Astrocyte (in vitro differentiated cells and primary cell): ENCODE data around the gene PRKG1. TPM values are rescaled to one million over a fixed set of nuclear protein-coding genes. Genes with fewer than 3 reads are reported as not detected.
A peak's percentile ranks its signal among the peaks of the same experiment; 100 is the strongest.
"Not testable (repeated sequence)": the region's sequence is repeated elsewhere in the genome, so short reads cannot be mapped to it uniquely, and the experiment has no call there.

Experiments
- DNase-seq: peaks from one replicate; pipeline ENCODE4 v3.0.0-alpha.2; 2010; ENCODE audit warnings: low read depth
- FAIRE-seq: peaks from 2 replicates; lab custom pipeline; 2011; peaks lifted over from hg19 to GRCh38; lab: Jason Lieb, UNC
- H2AFZ ChIP-seq: 2 replicates; pipeline ENCODE4 v1.6.0; 2012; ENCODE audit warnings: low read depth, low read length, inconsistent platforms
- H3K27ac ChIP-seq: 2 replicates; pipeline ENCODE4 v1.5.1; 2011; ENCODE audit warnings: low read depth, low read length, inconsistent platforms
- H3K27me3 ChIP-seq: 2 replicates; pipeline ENCODE4 v1.6.0; 2011; ENCODE audit warnings: low read length, inconsistent platforms; ENCODE audit not compliant: insufficient read depth
- H3K36me3 ChIP-seq: 2 replicates; pipeline ENCODE4 v1.5.1; 2011; ENCODE audit warnings: low read length, inconsistent platforms; ENCODE audit not compliant: insufficient read depth
- H3K4me1 ChIP-seq: 2 replicates; pipeline ENCODE4 v1.5.1; 2011; ENCODE audit warnings: low read length, inconsistent platforms; ENCODE audit not compliant: insufficient read depth
- H3K4me2 ChIP-seq: 2 replicates; pipeline ENCODE4 v1.6.0; 2012; ENCODE audit warnings: low read length, inconsistent platforms
- H3K4me3 ChIP-seq: 2 replicates; pipeline ENCODE4 v1.5.1; 2011; ENCODE audit warnings: low read depth, mild to moderate bottlenecking, low read length, inconsistent platforms; ENCODE audit not compliant: insufficient read depth
- H3K79me2 ChIP-seq: 2 replicates; pipeline ENCODE4 v1.6.0; 2012; ENCODE audit warnings: mild to moderate bottlenecking, low read length, inconsistent platforms; ENCODE audit not compliant: insufficient read depth
- H3K9ac ChIP-seq: 2 replicates; pipeline ENCODE4 v1.6.0; 2012; ENCODE audit warnings: mild to moderate bottlenecking, low read length, inconsistent platforms
- H3K9me3 ChIP-seq: 2 replicates; pipeline ENCODE4 v1.5.1; 2012; ENCODE audit warnings: low read depth, mild to moderate bottlenecking, low read length, inconsistent platforms; ENCODE audit not compliant: insufficient read depth
- H4K20me1 ChIP-seq: 2 replicates; pipeline ENCODE4 v1.6.0; 2012; ENCODE audit warnings: low read length, inconsistent platforms; ENCODE audit not compliant: insufficient read depth
- H3K27ac Mint-ChIP-seq: one replicate; pipeline ENCODE4 v1.8.0; 2021; ENCODE audit warnings: mild to moderate bottlenecking, mixed read lengths; ENCODE audit not compliant: unreplicated experiment
- H3K27me3 Mint-ChIP-seq: one replicate; pipeline ENCODE4 v1.8.0; 2021; ENCODE audit warnings: low read depth, mixed read lengths; ENCODE audit not compliant: unreplicated experiment
- H3K36me3 Mint-ChIP-seq: one replicate; pipeline ENCODE4 v1.8.0; 2021; ENCODE audit warnings: low read depth, mixed read lengths; ENCODE audit not compliant: unreplicated experiment
- H3K4me1 Mint-ChIP-seq: one replicate; pipeline ENCODE4 v1.8.0; 2021; ENCODE audit warnings: low read depth, mixed read lengths; ENCODE audit not compliant: unreplicated experiment
- H3K4me3 Mint-ChIP-seq: one replicate; pipeline ENCODE4 v1.8.0; 2021; ENCODE audit warnings: mild to moderate bottlenecking, moderate library complexity, mixed read lengths; ENCODE audit not compliant: unreplicated experiment
- H3K9me3 Mint-ChIP-seq: one replicate; pipeline ENCODE4 v1.8.0; 2021; ENCODE audit warnings: mild to moderate bottlenecking, mixed read lengths; ENCODE audit not compliant: unreplicated experiment
- EZH2 ChIP-seq: IDR thresholded peaks from 2 replicates; pipeline ENCODE4 v1.6.1; 2012; ENCODE audit warnings: mild to moderate bottlenecking, low read length, inconsistent platforms; ENCODE audit not compliant: insufficient read depth
- total RNA-seq: library from RNA; stranded (reverse); gene quantifications from 2 replicates; pipeline ENCODE4 v1.2.1, GENCODE V29; 2021
- TF ChIP-seq, protein P1 (sequence below): IDR thresholded peaks from 2 replicates; pipeline ENCODE4 v1.5.1; 2011; ENCODE audit warnings: low read depth, mild to moderate bottlenecking, inconsistent platforms, low read length, moderate library complexity; ENCODE audit not compliant: insufficient read depth

PRKG1 gene
- total RNA-seq, 1 donor from 2014 or later = 3.1 TPM

DNA sequence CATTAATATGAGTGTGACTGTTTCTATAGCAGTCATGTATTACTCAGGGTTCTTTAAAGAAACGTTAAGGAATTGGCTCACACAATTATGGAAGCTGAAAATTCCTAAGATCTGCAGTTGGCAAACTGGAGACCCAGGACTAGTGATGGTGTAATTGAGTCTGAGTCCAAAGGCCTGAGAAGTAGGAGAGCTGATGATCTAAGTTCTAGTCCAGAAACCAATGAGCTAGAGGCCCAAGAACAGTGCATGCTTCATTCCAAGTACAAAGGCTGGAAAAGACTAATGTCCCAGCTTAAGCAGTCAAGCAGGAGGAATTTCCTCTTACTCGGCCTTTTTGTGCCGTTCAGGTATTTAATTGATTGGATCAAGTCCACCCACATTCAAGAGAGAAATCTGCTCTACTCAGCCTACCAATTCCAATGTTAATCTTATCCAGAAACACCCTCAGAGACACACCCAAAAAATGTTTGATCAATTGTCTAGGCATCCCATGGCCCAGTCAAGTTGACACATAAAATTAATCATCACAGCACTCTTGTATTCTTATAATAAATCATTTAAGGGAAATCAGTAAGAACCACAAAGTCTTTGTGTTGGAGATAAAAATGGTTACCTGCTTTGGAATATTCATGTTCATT is 312.1 kb downstream of the PRKG1 start:
- DNase-seq (peak; percentile 86), FAIRE-seq (peak; percentile 26)
- H3K4me2 ChIP-seq = no peak overlapping the region
- H4K20me1 ChIP-seq = no peaks in the 10 kb centered on the region
- H3K4me3 ChIP-seq = no peak overlapping the region
- H3K4me1 Mint-ChIP-seq = peaks cover 6% of the 10 kb centered on the region
- peaks cover 14% of the 10 kb centered on the region for H3K4me1 ChIP-seq
- H3K9me3 Mint-ChIP-seq = no peaks in the 10 kb centered on the region
- H3K36me3 Mint-ChIP-seq = no peaks in the 10 kb centered on the region
- no peaks in the 10 kb centered on the region for H3K27me3 Mint-ChIP-seq
- H3K27ac Mint-ChIP-seq = no peak overlapping the region
- TF ChIP-seq, protein P1, sequence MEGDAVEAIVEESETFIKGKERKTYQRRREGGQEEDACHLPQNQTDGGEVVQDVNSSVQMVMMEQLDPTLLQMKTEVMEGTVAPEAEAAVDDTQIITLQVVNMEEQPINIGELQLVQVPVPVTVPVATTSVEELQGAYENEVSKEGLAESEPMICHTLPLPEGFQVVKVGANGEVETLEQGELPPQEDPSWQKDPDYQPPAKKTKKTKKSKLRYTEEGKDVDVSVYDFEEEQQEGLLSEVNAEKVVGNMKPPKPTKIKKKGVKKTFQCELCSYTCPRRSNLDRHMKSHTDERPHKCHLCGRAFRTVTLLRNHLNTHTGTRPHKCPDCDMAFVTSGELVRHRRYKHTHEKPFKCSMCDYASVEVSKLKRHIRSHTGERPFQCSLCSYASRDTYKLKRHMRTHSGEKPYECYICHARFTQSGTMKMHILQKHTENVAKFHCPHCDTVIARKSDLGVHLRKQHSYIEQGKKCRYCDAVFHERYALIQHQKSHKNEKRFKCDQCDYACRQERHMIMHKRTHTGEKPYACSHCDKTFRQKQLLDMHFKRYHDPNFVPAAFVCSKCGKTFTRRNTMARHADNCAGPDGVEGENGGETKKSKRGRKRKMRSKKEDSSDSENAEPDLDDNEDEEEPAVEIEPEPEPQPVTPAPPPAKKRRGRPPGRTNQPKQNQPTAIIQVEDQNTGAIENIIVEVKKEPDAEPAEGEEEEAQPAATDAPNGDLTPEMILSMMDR = no peak
- no peak for TF ChIP-seq EZH2
- no peaks in the 10 kb centered on the region for H3K27me3 ChIP-seq
- no peak overlapping the region for H3K4me3 Mint-ChIP-seq
- H3K9me3 ChIP-seq = no peaks in the 10 kb centered on the region
- no peaks in the 10 kb centered on the region for H3K79me2 ChIP-seq
- H2AFZ ChIP-seq = no peak overlapping the region
- H3K36me3 ChIP-seq = no peaks in the 10 kb centered on the region
- H3K9ac ChIP-seq = no peak overlapping the region
- H3K27ac ChIP-seq = no peak overlapping the region

DNA sequence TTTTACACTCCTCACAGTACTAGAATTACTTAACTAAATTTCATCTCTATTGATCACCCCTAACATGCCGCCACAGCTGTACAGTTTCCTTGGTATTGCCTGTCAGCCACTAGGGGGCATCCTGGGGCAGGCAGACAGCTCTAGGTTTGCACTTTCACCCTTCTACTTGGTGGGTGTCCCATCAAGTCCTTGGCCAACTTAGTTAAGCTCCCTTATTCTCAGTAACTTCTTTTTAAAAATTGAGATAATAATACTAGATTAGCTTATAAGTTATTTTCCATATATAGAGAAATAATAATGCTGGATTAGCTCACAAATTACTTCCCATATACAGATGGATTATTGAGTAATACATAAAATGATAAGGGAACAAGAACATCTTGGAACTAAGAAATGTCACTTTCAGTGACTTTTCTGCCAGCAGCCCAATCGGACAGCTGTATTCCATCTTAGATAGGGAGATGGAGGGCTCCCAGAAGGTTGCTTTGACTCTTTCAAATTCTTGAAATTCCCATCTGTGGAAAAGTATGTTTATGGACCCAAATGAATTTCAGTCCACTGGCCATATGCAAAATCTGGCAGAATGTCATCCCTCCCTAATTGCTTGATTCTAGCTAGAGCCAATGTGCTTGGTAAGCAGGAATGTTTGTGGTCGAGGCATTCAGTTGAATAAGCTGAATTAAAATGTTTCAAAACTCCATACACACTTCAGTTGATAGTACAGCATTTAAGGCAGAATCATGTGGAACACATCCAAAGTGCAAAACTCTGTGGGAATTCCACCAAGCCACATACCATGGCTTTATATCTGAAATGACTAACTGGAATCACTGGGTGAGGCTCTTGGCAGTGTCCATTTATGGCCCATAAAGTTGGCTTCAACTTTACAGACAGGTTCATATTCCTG is 315.4 kb downstream of the PRKG1 start:
- Histone ChIP-seq H3K27ac (no peak overlapping the region), H4K20me1 (no peaks in the 10 kb centered on the region), H2AFZ (no peak overlapping the region), H3K36me3 (no peaks in the 10 kb centered on the region), H3K4me2 (peak overlapping the region; percentile 9), H3K4me3 (no peak overlapping the region), H3K9ac (no peak overlapping the region), H3K4me1 (peaks cover 10% of the 10 kb centered on the region), H3K27me3 (no peaks in the 10 kb centered on the region), H3K9me3 (no peaks in the 10 kb centered on the region), H3K79me2 (no peaks in the 10 kb centered on the region)
- DNase-seq = peak; percentile 100
- Mint-ChIP-seq H3K9me3 (no peaks in the 10 kb centered on the region), H3K36me3 (no peaks in the 10 kb centered on the region), H3K4me3 (no peak overlapping the region), H3K4me1 (peaks cover 6% of the 10 kb centered on the region), H3K27ac (no peak overlapping the region), H3K27me3 (no peaks in the 10 kb centered on the region)
- peak; percentile 99 for FAIRE-seq
- TF ChIP-seq, protein P1 = peak; percentile 53
- no peak for TF ChIP-seq EZH2

DNA sequence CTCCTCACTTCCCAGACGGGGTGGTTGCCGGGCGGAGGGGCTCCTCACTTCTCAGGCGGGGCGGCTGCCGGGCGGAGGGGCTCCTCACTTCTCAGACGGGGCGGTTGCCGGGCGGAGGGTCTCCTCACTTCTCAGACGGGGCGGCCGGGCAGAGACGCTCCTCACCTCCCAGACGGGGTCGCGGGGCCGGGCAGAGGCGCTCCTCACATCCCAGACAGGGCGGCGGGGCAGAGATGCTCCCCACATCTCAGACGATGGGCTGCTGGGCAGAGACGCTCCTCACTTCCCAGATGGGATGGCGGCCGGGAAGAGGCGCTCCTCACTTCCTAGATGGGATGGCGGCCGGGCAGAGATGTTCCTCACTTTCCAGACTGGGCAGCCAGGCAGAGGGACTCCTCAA is 318.7 kb downstream of the PRKG1 start:
- H3K4me1 Mint-ChIP-seq, H2AFZ ChIP-seq, H3K9me3 ChIP-seq, H3K4me3 ChIP-seq, H3K27ac ChIP-seq, H3K4me2 ChIP-seq, H3K27ac Mint-ChIP-seq, FAIRE-seq, H3K36me3 Mint-ChIP-seq, H3K4me3 Mint-ChIP-seq, H3K27me3 ChIP-seq, H4K20me1 ChIP-seq, H3K36me3 ChIP-seq, H3K79me2 ChIP-seq, H3K9me3 Mint-ChIP-seq, H3K9ac ChIP-seq, H3K27me3 Mint-ChIP-seq, DNase-seq: not testable (repeated sequence)
- H3K4me1 ChIP-seq = peaks cover 13% of the 10 kb centered on the region
